ENCODE measurements around the gene SUDS3. TPM values are rescaled to one million over a fixed set of nuclear protein-coding genes. Genes with fewer than 3 reads are reported as not detected.

Gene SUDS3
- total and polyA plus RNA-seq, 4 donors = 10.9 to 106 (median 17.8) TPM

DNA sequence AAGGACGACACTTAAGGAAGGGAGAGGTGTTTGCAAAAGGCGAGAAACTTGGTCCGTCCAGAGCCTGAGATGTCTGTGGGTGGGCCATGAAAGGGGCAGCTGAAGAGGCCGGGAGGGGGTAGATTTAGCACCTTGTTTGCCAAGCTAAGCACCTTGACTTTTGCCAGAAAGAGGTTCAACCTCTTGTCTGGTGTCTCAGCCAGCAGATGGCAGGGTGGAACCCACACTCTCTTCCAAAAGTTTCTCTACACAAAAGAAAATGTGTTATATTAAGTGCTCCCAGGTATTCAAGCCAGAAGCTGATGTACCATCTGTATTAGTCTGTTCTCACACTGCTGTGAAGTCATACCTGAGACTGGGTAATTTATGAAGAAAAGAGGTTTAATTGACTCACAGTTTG, 69.9 kb downstream of the SUDS3 start:
- TF ChIP-seq, protein P1, sequence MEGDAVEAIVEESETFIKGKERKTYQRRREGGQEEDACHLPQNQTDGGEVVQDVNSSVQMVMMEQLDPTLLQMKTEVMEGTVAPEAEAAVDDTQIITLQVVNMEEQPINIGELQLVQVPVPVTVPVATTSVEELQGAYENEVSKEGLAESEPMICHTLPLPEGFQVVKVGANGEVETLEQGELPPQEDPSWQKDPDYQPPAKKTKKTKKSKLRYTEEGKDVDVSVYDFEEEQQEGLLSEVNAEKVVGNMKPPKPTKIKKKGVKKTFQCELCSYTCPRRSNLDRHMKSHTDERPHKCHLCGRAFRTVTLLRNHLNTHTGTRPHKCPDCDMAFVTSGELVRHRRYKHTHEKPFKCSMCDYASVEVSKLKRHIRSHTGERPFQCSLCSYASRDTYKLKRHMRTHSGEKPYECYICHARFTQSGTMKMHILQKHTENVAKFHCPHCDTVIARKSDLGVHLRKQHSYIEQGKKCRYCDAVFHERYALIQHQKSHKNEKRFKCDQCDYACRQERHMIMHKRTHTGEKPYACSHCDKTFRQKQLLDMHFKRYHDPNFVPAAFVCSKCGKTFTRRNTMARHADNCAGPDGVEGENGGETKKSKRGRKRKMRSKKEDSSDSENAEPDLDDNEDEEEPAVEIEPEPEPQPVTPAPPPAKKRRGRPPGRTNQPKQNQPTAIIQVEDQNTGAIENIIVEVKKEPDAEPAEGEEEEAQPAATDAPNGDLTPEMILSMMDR (IDR thresholded peaks at IDR 0.05; ENCODE audit: control extremely low read depth, extremely low read depth) = no peak
- H3K36me3 ChIP-seq (ENCODE audit: control insufficient read depth in 4 of 4, insufficient read depth in 4 of 4, low read length in 4 of 4) = no peaks in the 10 kb centered on the region
- no peak overlapping the region for H3K9ac ChIP-seq (ENCODE audit: insufficient read depth in 1 of 2, low read length in 2 of 2)
- peaks cover 0 to 3% (median 0%) of the 10 kb centered on the region in 3 donors for H3K27me3 ChIP-seq (ENCODE audit: control insufficient read depth in 3 of 3, insufficient read depth in 3 of 3, low read length in 2 of 3)
- WGBS, 2 donors = 39 to 47% methylated on average over 4 of the region's 4 CpGs
- ATAC-seq (ENCODE audit: insufficient read depth, low FRiP score) (no peak), DNase-seq (no peak)
- H3K4me3 ChIP-seq = no peak overlapping the region
- no peak overlapping the region for H3K27ac ChIP-seq (ENCODE audit: low read depth in 1 of 2, low read length in 1 of 2)
- H3K9me3 ChIP-seq (ENCODE audit: control insufficient read depth in 4 of 4, insufficient read depth in 3 of 4, low read length in 3 of 4) = no peaks in the 10 kb centered on the region
- H3K4me1 ChIP-seq (ENCODE audit: control insufficient read depth in 5 of 5, insufficient read depth in 5 of 5, low read length in 5 of 5) = peaks cover 0 to 1% (median 0%) of the 10 kb centered on the region in 5 donors

DNA sequence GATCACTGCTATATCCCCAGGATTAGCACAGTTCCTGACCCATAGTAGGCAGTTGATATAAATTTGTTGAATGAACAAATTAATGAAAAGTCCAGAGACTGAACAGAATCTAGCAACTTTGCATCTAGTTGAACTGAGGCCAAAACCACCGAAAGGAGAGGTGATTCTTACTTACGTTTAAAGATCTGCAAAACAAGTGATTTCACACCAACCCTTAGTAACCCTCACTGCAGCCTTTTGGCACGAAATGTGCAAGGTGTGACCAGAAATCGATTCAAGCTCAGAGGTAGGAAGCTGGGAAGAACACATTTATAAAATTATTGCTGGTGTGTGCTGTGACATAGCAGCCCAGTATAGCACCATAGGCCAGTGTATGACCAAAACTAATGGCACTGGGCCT, 70.8 kb downstream of the SUDS3 start:
- TF ChIP-seq, protein P1 (IDR thresholded peaks at IDR 0.05; ENCODE audit: control extremely low read depth, extremely low read depth) = no peak
- DNase-seq (no peak), ATAC-seq (ENCODE audit: insufficient read depth, low FRiP score) (no peak)
- no peaks in the 10 kb centered on the region for H3K9me3 ChIP-seq (ENCODE audit: control insufficient read depth in 4 of 4, insufficient read depth in 3 of 4, low read length in 3 of 4)
- H3K4me3 ChIP-seq = no peak overlapping the region
- WGBS, 2 donors = 79 to 80% methylated on average over 4 of the region's 4 CpGs
- H3K9ac ChIP-seq (ENCODE audit: insufficient read depth in 1 of 2, low read length in 2 of 2) = no peak overlapping the region
- no peak overlapping the region for H3K27ac ChIP-seq (ENCODE audit: low read depth in 1 of 2, low read length in 1 of 2)
- no peaks in the 10 kb centered on the region for H3K36me3 ChIP-seq (ENCODE audit: control insufficient read depth in 4 of 4, insufficient read depth in 4 of 4, low read length in 4 of 4)
- H3K4me1 ChIP-seq (ENCODE audit: control insufficient read depth in 5 of 5, insufficient read depth in 5 of 5, low read length in 5 of 5) = peaks cover 0 to 1% (median 0%) of the 10 kb centered on the region in 5 donors
- no peaks in the 10 kb centered on the region for H3K27me3 ChIP-seq (ENCODE audit: control insufficient read depth in 3 of 3, insufficient read depth in 3 of 3, low read length in 2 of 3)

DNA sequence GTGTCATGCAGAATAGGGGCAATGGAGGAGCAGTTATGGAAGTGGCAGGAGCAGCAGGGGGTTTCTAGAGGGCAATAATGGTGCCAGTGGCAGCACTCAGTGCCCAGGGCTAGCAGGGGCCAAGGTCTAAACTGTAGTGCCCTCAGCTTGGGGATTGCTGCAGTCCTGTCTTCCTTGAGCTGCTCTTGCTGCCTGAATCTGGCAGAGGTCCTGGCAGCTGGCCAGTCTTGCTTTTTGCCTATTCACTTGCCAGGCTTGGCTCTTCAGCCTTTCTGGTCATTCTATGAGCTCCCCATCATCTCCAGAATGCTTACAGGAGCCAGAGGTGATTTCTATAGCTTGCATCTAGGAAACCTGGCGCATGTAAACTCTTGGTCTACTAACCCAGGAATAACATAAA, 72.0 kb downstream of the SUDS3 start:
- Histone ChIP-seq H3K9ac (ENCODE audit: insufficient read depth in 1 of 2, low read length in 2 of 2) (no peak overlapping the region), H3K9me3 (ENCODE audit: control insufficient read depth in 4 of 4, insufficient read depth in 3 of 4, low read length in 3 of 4) (no peaks in the 10 kb centered on the region), H3K4me1 (ENCODE audit: control insufficient read depth in 5 of 5, insufficient read depth in 5 of 5, low read length in 5 of 5) (peaks cover 0 to 1% (median 0%) of the 10 kb centered on the region in 5 donors), H3K4me3 (no peak overlapping the region), H3K27me3 (ENCODE audit: control insufficient read depth in 3 of 3, insufficient read depth in 3 of 3, low read length in 2 of 3) (no peaks in the 10 kb centered on the region), H3K36me3 (ENCODE audit: control insufficient read depth in 4 of 4, insufficient read depth in 4 of 4, low read length in 4 of 4) (no peaks in the 10 kb centered on the region), H3K27ac (ENCODE audit: low read depth in 1 of 2, low read length in 1 of 2) (no peak overlapping the region)
- TF ChIP-seq, protein P1 (IDR thresholded peaks at IDR 0.05; ENCODE audit: control extremely low read depth, extremely low read depth) = no peak
- no peak for DNase-seq
- ATAC-seq (ENCODE audit: insufficient read depth, low FRiP score) = no peak
- 90 to 95% methylated on average over 1 of the region's 1 CpG for WGBS, 2 donors

DNA sequence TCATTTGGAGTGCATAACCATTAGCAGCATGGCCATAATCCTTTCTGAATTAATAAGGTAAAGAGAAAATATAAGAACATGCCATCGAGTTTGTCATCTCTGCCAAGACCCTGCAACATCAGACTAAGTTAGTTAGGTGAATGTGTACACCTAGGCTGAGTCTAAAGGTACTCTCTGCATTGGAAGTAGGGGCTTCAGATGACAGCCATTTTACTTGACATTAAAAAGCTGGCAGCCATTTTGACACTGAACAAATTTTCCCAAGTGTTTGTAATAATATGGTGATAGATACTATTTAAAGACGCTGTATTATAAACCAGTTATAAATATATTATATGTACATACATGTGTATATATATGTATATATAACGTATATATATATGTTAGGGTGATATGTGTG, 79.0 kb downstream of the SUDS3 start:
- H3K4me1 ChIP-seq (ENCODE audit: control insufficient read depth in 5 of 5, insufficient read depth in 5 of 5, low read length in 5 of 5) = no peaks in the 10 kb centered on the region
- H3K27ac ChIP-seq (ENCODE audit: low read depth in 1 of 2, low read length in 1 of 2) = no peak overlapping the region
- 78 to 82% methylated on average over 3 of the region's 3 CpGs for WGBS, 2 donors
- no peaks in the 10 kb centered on the region for H3K36me3 ChIP-seq (ENCODE audit: control insufficient read depth in 4 of 4, insufficient read depth in 4 of 4, low read length in 4 of 4)
- TF ChIP-seq, protein P1 (IDR thresholded peaks at IDR 0.05; ENCODE audit: control extremely low read depth, extremely low read depth) = no peak
- H3K27me3 ChIP-seq (ENCODE audit: control insufficient read depth in 3 of 3, insufficient read depth in 3 of 3, low read length in 2 of 3) = no peaks in the 10 kb centered on the region
- DNase-seq (no peak), ATAC-seq (ENCODE audit: insufficient read depth, low FRiP score) (no peak)
- no peak overlapping the region for H3K4me3 ChIP-seq
- H3K9ac ChIP-seq (ENCODE audit: insufficient read depth in 1 of 2, low read length in 2 of 2) = no peak overlapping the region
- no peaks in the 10 kb centered on the region for H3K9me3 ChIP-seq (ENCODE audit: control insufficient read depth in 4 of 4, insufficient read depth in 3 of 4, low read length in 3 of 4)
